ENCODE measurements around the gene WSCD2.

The WSCD2 gene

GRCh38 chr12:108146035-108146893 lies 17.2 kb downstream of the WSCD2 start:
- Histone ChIP-seq H3K4me1 (ENCODE audit: control insufficient read depth, insufficient read depth, low read length) (no peaks in the 10 kb centered on the region), H3K9ac (ENCODE audit: low read length) (no peak overlapping the region), H3K4me3 (ENCODE audit: low read length) (no peak overlapping the region), H3K36me3 (ENCODE audit: control insufficient read depth, insufficient read depth, low read length, severe bottlenecking) (no peaks in the 10 kb centered on the region), H3K27me3 (replicated peaks; ENCODE audit: control insufficient read depth, insufficient read depth, low read length) (peaks cover 11% of the 10 kb centered on the region), H3K9me3 (ENCODE audit: control insufficient read depth, low read length) (no peaks in the 10 kb centered on the region)
- no peak for DNase-seq (ENCODE audit: low read depth)

- Histone ChIP-seq H3K9me3 (ENCODE audit: control insufficient read depth, low read length) (no peaks in the 10 kb centered on the region), H3K4me3 (ENCODE audit: low read length) (no peak overlapping the region), H3K4me1 (ENCODE audit: control insufficient read depth, insufficient read depth, low read length) (no peaks in the 10 kb centered on the region), H3K9ac (ENCODE audit: low read length) (no peak overlapping the region), H3K27me3 (replicated peaks; ENCODE audit: control insufficient read depth, insufficient read depth, low read length) (peaks cover 13% of the 10 kb centered on the region), H3K36me3 (ENCODE audit: control insufficient read depth, insufficient read depth, low read length, severe bottlenecking) (no peaks in the 10 kb centered on the region)
- DNase-seq (ENCODE audit: low read depth), result no peak
Observed at GRCh38 chr12:108147279-108147678, 18.2 kb downstream of the WSCD2 start.

DNA sequence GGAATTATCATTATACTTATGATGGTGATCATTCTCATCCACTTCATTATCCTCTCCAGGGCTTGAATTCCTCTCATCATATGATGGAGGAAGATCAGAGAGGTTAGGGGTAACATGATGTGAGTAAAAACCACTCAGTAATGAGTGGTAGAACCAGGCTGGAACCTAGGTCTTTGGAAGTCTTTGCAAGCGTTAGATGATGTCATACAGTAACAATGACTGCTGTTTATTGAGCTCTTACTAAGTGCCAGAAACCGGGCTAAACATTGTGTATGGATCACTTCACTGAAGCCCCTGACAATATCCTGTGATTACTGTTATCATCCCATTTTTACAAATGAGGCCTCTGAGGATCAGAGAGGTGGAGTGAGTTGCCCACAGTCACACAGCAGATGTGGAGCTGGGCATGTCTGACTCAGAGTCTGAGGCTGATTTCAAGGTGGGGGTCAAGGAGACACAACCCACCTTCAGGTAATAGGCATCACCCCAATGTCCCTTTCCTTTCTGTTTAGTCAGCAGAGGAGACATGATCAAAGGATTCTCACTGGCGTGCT lies 19.5 kb downstream of the WSCD2 start:
- Histone ChIP-seq H3K27me3 (replicated peaks; ENCODE audit: control insufficient read depth, insufficient read depth, low read length) (peaks cover 13% of the 10 kb centered on the region), H3K36me3 (ENCODE audit: control insufficient read depth, insufficient read depth, low read length, severe bottlenecking) (no peaks in the 10 kb centered on the region), H3K9me3 (ENCODE audit: control insufficient read depth, low read length) (peaks cover under 1% of the 10 kb centered on the region), H3K4me3 (ENCODE audit: low read length) (no peak overlapping the region), H3K9ac (ENCODE audit: low read length) (no peak overlapping the region), H3K4me1 (ENCODE audit: control insufficient read depth, insufficient read depth, low read length) (no peaks in the 10 kb centered on the region)
- DNase-seq (ENCODE audit: low read depth), result no peak

DNA sequence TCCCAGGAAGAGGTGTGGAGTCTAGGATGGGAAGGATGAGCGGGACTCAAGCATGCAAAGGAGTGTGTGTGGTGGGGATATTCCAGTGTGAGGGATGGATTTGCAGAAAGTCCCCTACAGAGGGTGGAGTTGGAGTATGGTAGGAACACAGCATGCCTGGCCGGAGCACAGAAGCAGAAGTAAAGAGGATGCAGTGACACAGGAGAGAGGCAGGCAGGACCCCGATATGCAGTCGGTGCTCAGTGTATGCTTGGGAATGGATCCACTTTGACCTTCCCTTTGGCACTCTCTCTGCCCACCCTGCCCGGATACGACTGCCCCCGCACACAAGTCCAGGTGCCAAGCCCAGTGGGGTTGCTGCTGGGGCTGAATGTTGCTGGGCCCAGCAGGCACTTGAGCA lies 21.3 kb downstream of the WSCD2 start:
- Histone ChIP-seq H3K36me3 (ENCODE audit: control insufficient read depth, insufficient read depth, low read length, severe bottlenecking) (no peaks in the 10 kb centered on the region), H3K4me1 (ENCODE audit: control insufficient read depth, insufficient read depth, low read length) (no peaks in the 10 kb centered on the region), H3K27me3 (replicated peaks; ENCODE audit: control insufficient read depth, insufficient read depth, low read length) (peaks cover 11% of the 10 kb centered on the region), H3K9ac (ENCODE audit: low read length) (no peak overlapping the region), H3K9me3 (ENCODE audit: control insufficient read depth, low read length) (peaks cover 6% of the 10 kb centered on the region), H3K4me3 (ENCODE audit: low read length) (no peak overlapping the region)
- no peak for DNase-seq (ENCODE audit: low read depth)

- H3K27me3 ChIP-seq (replicated peaks; ENCODE audit: control insufficient read depth, insufficient read depth, low read length), result peaks cover 17% of the 10 kb centered on the region
- H3K9ac ChIP-seq (ENCODE audit: low read length), result no peak overlapping the region
- no peaks in the 10 kb centered on the region for H3K36me3 ChIP-seq (ENCODE audit: control insufficient read depth, insufficient read depth, low read length, severe bottlenecking)
- no peaks in the 10 kb centered on the region for H3K4me1 ChIP-seq (ENCODE audit: control insufficient read depth, insufficient read depth, low read length)
- peaks cover 6% of the 10 kb centered on the region for H3K9me3 ChIP-seq (ENCODE audit: control insufficient read depth, low read length)
- H3K4me3 ChIP-seq (ENCODE audit: low read length), result no peak overlapping the region
- no peak for DNase-seq (ENCODE audit: low read depth)
Observed at GRCh38 chr12:108151533-108152169, 22.6 kb downstream of the WSCD2 start.

DNA sequence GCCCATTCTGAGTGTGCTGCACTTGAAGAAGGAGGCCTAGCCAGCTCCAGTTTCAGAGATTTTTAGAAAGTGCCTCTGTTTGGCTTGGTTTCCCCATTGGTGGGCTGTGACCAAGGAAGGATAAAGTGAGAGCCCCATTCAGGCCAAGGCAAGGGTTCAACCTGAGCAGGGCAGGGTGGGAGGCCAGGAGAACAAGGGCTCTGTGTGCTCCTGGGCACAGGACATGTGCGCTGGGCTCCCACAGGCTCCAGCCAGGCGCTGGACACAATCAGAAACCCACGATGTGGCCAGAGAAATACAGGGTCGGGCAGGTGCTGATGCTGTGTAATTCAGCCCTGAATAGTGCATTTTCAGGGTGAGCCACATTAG lies 23.1 kb downstream of the WSCD2 start:
- DNase-seq (ENCODE audit: low read depth), result no peak
- Histone ChIP-seq H3K9ac (ENCODE audit: low read length) (no peak overlapping the region), H3K4me3 (ENCODE audit: low read length) (no peak overlapping the region), H3K36me3 (ENCODE audit: control insufficient read depth, insufficient read depth, low read length, severe bottlenecking) (no peaks in the 10 kb centered on the region), H3K27me3 (replicated peaks; ENCODE audit: control insufficient read depth, insufficient read depth, low read length) (peaks cover 20% of the 10 kb centered on the region), H3K4me1 (ENCODE audit: control insufficient read depth, insufficient read depth, low read length) (no peaks in the 10 kb centered on the region), H3K9me3 (ENCODE audit: control insufficient read depth, low read length) (peaks cover 6% of the 10 kb centered on the region)

DNA sequence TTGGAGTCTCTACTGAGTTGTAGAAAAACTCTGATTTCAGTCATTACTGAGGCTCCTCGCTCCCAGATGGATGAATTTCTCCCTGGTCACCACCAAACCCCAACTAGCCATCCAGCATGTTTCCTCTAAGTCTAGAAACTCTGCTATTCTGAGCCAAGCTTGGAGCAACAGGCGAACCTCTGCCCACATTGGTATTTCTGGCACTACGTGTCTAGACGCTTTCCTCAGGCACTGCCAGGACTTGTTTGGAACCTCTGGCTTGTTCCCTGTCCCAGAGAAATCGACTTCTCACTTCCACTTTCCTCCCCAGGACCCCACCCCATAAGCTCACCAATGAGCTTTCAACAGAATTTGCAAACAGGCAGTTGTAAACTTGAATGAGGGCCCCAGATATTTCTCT lies 27.6 kb downstream of the WSCD2 start:
- no peak overlapping the region for H3K4me3 ChIP-seq (ENCODE audit: low read length)
- DNase-seq (ENCODE audit: low read depth), result no peak
- H3K27me3 ChIP-seq (replicated peaks; ENCODE audit: control insufficient read depth, insufficient read depth, low read length), result peaks cover 12% of the 10 kb centered on the region
- peaks cover 6% of the 10 kb centered on the region for H3K9me3 ChIP-seq (ENCODE audit: control insufficient read depth, low read length)
- no peak overlapping the region for H3K9ac ChIP-seq (ENCODE audit: low read length)
- H3K36me3 ChIP-seq (ENCODE audit: control insufficient read depth, insufficient read depth, low read length, severe bottlenecking), result no peaks in the 10 kb centered on the region
- no peaks in the 10 kb centered on the region for H3K4me1 ChIP-seq (ENCODE audit: control insufficient read depth, insufficient read depth, low read length)

GRCh38 chr12:108157870-108158459 lies 28.9 kb downstream of the WSCD2 start:
- Histone ChIP-seq H3K4me1 (ENCODE audit: control insufficient read depth, insufficient read depth, low read length) (no peaks in the 10 kb centered on the region), H3K9ac (ENCODE audit: low read length) (no peak overlapping the region), H3K9me3 (ENCODE audit: control insufficient read depth, low read length) (peaks cover 6% of the 10 kb centered on the region), H3K36me3 (ENCODE audit: control insufficient read depth, insufficient read depth, low read length, severe bottlenecking) (no peaks in the 10 kb centered on the region), H3K27me3 (replicated peaks; ENCODE audit: control insufficient read depth, insufficient read depth, low read length) (peaks cover 14% of the 10 kb centered on the region), H3K4me3 (ENCODE audit: low read length) (no peak overlapping the region)
- no peak for DNase-seq (ENCODE audit: low read depth)

DNA sequence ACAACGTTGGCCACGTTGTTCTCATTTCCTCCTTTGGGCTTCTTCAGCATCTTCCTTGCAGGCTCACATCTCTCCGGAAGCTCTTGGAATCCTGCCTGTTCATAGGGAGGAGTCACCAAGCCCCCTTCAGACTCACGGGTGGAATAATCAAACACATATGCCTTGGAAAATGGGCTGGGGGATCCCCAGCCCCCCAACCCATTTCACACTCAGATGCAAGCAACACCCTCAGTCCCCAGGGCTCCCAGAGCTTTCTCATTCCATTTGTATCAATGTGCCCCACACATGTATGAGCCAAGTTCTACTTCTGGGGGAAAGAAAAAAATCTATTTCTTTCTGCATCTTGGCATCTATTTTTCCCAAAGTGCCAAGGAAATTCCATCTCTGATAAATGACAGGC lies 33.1 kb downstream of the WSCD2 start:
- H3K4me1 ChIP-seq (ENCODE audit: control insufficient read depth, insufficient read depth, low read length), result no peaks in the 10 kb centered on the region
- H3K4me3 ChIP-seq (ENCODE audit: low read length), result no peak overlapping the region
- H3K9ac ChIP-seq (ENCODE audit: low read length), result no peak overlapping the region
- H3K36me3 ChIP-seq (ENCODE audit: control insufficient read depth, insufficient read depth, low read length, severe bottlenecking), result no peaks in the 10 kb centered on the region
- peaks cover 10% of the 10 kb centered on the region for H3K27me3 ChIP-seq (replicated peaks; ENCODE audit: control insufficient read depth, insufficient read depth, low read length)
- no peaks in the 10 kb centered on the region for H3K9me3 ChIP-seq (ENCODE audit: control insufficient read depth, low read length)
- no peak for DNase-seq (ENCODE audit: low read depth)

DNA sequence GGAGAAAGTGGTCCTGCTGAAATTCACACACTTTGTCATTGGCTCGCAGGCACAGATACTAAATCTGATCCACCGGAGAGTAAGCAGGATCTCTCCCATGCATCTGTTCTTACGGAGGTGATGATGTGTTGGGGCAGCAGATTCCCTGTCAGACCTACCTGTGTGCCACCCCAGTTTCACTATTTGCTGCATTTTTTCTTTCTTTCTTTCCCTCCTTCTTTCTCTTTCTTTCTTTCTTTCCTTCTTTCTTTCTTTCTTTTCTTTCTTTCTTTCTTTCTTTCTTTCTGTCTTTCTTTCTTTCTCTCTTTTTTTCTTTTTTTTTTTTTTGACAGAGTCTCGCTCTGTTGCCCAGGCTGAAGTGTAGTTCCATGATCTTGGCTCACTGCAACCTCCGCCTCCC lies 37.4 kb downstream of the WSCD2 start:
- H3K9ac ChIP-seq (ENCODE audit: low read length), result no peak overlapping the region
- H3K27me3 ChIP-seq (replicated peaks; ENCODE audit: control insufficient read depth, insufficient read depth, low read length), result peaks cover 37% of the 10 kb centered on the region
- no peak for DNase-seq (ENCODE audit: low read depth)

DNA sequence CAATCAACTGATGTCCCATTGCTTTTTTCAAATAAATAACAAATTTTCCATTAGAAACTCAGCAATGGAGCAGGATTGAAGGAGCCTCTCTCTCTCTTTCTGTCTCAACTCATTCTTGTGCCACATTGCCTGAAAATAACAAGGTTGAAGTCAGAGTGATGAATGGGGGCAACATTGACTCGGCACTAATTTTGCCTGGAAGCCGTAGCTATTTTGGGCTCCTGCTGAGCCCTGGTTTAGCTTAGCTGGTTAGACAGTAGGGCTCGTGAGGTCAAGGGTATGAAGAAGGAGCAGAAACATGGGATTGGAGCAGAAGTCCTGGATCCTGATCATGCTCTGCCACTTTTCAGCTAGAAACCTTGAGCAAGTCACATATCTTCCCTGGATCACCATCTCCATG lies 38.9 kb downstream of the WSCD2 start:
- Histone ChIP-seq H3K9ac (ENCODE audit: low read length) (no peak overlapping the region), H3K36me3 (ENCODE audit: control insufficient read depth, insufficient read depth, low read length, severe bottlenecking) (no peaks in the 10 kb centered on the region), H3K27me3 (replicated peaks; ENCODE audit: control insufficient read depth, insufficient read depth, low read length) (peaks cover 32% of the 10 kb centered on the region), H3K4me3 (ENCODE audit: low read length) (no peak overlapping the region), H3K9me3 (ENCODE audit: control insufficient read depth, low read length) (no peaks in the 10 kb centered on the region), H3K4me1 (ENCODE audit: control insufficient read depth, insufficient read depth, low read length) (no peaks in the 10 kb centered on the region)
- no peak for DNase-seq (ENCODE audit: low read depth)

More for the DNA sequence above, 37.4 kb downstream of the WSCD2 start:
- H3K36me3 ChIP-seq (ENCODE audit: control insufficient read depth, insufficient read depth, low read length, severe bottlenecking), result no peaks in the 10 kb centered on the region
- no peaks in the 10 kb centered on the region for H3K4me1 ChIP-seq (ENCODE audit: control insufficient read depth, insufficient read depth, low read length)
- H3K4me3 ChIP-seq (ENCODE audit: low read length), result no peak overlapping the region
- no peaks in the 10 kb centered on the region for H3K9me3 ChIP-seq (ENCODE audit: control insufficient read depth, low read length)
